ENCODE results near the gene CDKL4. TPM values are rescaled to one million over a fixed set of nuclear protein-coding genes. Genes with fewer than 3 reads are reported as not detected.

The CDKL4 gene
- total and polyA plus RNA-seq, 2 of the 13 experiments (the other 11 are each of a cell fraction or from before 2014, with no cell fraction given): 0.29 to 0.50 TPM

DNA sequence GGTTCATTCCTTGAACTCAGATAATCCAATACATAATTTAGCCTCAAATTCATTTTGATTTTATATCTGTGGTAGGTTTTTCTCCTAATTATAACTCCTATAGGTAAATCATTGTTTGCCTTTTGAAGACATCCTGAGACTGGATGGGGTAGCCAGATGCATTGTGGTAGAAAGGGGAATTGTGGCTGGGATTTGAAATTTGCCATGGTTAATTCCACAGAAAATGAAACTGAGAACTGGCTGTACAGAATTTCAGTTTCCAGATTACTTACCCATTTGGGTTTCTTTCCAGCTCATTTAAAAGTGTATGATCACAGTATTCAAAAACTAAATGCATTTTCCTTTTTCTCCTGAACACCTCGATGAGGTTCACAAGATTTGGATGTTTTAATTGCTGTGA, 18.2 kb downstream of the CDKL4 start:
- ChIA-PET POLR2A (no interaction called here), CTCF (ENCODE audit: low intra/inter-chr PET ratio, low total read pairs) (no interaction called here)
- Histone ChIP-seq H3K36me3 (replicated peaks in 1 of 2; ENCODE audit: control insufficient read depth in 1 of 2, insufficient read depth in 2 of 2, low read length in 2 of 2) (no peaks in the 10 kb centered on the region), H4K20me1 (ENCODE audit: insufficient read depth, low read length) (no peaks in the 10 kb centered on the region), H3K4me3 (replicated peaks in 1 of 3; ENCODE audit: insufficient read depth in 1 of 3, low read depth in 2 of 3, low read length in 3 of 3) (no peak overlapping the region), H3K27ac (ENCODE audit: extremely low read length, insufficient read depth, low read length) (no peak overlapping the region), H3K4me1 (ENCODE audit: insufficient read depth, low read length) (peaks cover 37% of the 10 kb centered on the region), H3K9ac (ENCODE audit: insufficient read depth, low read depth, low read length) (no peak overlapping the region), H3K9me3 (ENCODE audit: low read length) (no peaks in the 10 kb centered on the region), H3K27me3 (ENCODE audit: control insufficient read depth in 1 of 2, insufficient read depth in 2 of 2, low read length in 2 of 2) (no peaks in the 10 kb centered on the region), H3K79me2 (ENCODE audit: insufficient read depth, low read length) (no peaks in the 10 kb centered on the region), H2AFZ (ENCODE audit: low read length) (no peak overlapping the region), H3K4me2 (ENCODE audit: low read depth, low read length) (no peak overlapping the region)
- no peak for DNase-seq (ENCODE audit: low spot score)
- intact Hi-C loops (cut with micrococcal nuclease; ENCODE audit: unreplicated experiment) (no loop called here), in situ Hi-C loops (cut with HindIII; ENCODE audit: extremely low pct_ligation_motif_present, low pct_unique_long_range_greater_than_20kb) (loop anchor here (5.0 kb wide), 3 partner anchors 108 to 278 kb away; no protein-coding TSS in a partner anchor)
- TF ChIP-seq, protein P1, sequence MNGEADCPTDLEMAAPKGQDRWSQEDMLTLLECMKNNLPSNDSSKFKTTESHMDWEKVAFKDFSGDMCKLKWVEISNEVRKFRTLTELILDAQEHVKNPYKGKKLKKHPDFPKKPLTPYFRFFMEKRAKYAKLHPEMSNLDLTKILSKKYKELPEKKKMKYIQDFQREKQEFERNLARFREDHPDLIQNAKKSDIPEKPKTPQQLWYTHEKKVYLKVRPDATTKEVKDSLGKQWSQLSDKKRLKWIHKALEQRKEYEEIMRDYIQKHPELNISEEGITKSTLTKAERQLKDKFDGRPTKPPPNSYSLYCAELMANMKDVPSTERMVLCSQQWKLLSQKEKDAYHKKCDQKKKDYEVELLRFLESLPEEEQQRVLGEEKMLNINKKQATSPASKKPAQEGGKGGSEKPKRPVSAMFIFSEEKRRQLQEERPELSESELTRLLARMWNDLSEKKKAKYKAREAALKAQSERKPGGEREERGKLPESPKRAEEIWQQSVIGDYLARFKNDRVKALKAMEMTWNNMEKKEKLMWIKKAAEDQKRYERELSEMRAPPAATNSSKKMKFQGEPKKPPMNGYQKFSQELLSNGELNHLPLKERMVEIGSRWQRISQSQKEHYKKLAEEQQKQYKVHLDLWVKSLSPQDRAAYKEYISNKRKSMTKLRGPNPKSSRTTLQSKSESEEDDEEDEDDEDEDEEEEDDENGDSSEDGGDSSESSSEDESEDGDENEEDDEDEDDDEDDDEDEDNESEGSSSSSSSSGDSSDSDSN (CRISPR knock-in tag; IDR thresholded peaks at IDR 0.05): no peak
- TF ChIP-seq SRSF1 (optimal IDR thresholded peaks at IDR 0.05; ENCODE audit: low read depth, low read length): no peak
- TF ChIP-seq NPAS2 (CRISPR knock-in tag; IDR thresholded peaks at IDR 0.05; ENCODE audit: borderline replicate concordance): no peak
- TF ChIP-seq, protein P2, sequence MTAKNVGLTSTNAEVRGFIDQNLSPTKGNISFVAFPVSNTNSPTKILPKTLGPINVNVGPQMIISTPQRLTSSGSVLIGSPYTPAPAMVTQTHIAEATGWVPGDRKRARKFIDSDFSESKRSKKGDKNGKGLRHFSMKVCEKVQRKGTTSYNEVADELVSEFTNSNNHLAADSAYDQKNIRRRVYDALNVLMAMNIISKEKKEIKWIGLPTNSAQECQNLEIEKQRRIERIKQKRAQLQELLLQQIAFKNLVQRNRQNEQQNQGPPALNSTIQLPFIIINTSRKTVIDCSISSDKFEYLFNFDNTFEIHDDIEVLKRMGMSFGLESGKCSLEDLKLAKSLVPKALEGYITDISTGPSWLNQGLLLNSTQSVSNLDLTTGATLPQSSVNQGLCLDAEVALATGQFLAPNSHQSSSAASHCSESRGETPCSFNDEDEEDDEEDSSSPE (CRISPR knock-in tag; IDR thresholded peaks at IDR 0.05): no peak
- no peak for TF ChIP-seq THYN1 (CRISPR knock-in tag; IDR thresholded peaks at IDR 0.05; ENCODE audit: borderline replicate concordance, low read depth)
- TF ChIP-seq HDAC1 (CRISPR knock-in tag; IDR thresholded peaks at IDR 0.05): no peak
- BruUV-seq (replicated peaks): no TSS peak
- no peak for FAIRE-seq
- 93% methylated on average over 1 of the region's 1 CpG for WGBS (ENCODE audit: low lambda C conversion rate)
- ATAC-seq: no peak

Measured in HepG2 (cell line).